ENCODE measurements around the gene CASD1. TPM values are rescaled to one million over a fixed set of nuclear protein-coding genes. Genes with fewer than 3 reads are reported as not detected.

CASD1 gene
- polyA plus RNA-seq, 1 experiment: 14.0 TPM

DNA sequence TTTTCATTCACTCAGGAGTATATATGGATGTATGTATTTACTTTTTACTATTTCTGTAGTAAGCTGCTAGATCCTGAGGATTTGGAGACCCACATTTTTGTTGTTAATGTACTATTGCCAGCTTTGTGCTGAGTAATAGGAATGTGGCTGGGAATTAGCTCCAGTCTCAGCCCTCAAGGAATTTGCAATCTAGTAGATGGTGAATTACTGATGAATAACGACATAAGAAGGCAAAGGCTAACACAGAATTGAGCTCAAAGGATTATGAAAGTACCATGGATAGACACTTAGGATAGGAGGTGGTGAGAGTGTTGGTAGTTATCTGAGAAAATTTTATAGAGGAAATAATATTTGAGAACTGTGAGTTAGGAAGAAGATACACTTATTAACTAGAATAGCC lies 19.9 kb downstream of the CASD1 start:
- TF ChIP-seq, protein P1, sequence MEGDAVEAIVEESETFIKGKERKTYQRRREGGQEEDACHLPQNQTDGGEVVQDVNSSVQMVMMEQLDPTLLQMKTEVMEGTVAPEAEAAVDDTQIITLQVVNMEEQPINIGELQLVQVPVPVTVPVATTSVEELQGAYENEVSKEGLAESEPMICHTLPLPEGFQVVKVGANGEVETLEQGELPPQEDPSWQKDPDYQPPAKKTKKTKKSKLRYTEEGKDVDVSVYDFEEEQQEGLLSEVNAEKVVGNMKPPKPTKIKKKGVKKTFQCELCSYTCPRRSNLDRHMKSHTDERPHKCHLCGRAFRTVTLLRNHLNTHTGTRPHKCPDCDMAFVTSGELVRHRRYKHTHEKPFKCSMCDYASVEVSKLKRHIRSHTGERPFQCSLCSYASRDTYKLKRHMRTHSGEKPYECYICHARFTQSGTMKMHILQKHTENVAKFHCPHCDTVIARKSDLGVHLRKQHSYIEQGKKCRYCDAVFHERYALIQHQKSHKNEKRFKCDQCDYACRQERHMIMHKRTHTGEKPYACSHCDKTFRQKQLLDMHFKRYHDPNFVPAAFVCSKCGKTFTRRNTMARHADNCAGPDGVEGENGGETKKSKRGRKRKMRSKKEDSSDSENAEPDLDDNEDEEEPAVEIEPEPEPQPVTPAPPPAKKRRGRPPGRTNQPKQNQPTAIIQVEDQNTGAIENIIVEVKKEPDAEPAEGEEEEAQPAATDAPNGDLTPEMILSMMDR (IDR thresholded peaks at IDR 0.05; ENCODE audit: low read depth, low read length): no peak
- POLR2A ChIA-PET: no interaction called here
- no peak overlapping the region for H3K4me3 ChIP-seq (ENCODE audit: low read depth, low read length)

DNA sequence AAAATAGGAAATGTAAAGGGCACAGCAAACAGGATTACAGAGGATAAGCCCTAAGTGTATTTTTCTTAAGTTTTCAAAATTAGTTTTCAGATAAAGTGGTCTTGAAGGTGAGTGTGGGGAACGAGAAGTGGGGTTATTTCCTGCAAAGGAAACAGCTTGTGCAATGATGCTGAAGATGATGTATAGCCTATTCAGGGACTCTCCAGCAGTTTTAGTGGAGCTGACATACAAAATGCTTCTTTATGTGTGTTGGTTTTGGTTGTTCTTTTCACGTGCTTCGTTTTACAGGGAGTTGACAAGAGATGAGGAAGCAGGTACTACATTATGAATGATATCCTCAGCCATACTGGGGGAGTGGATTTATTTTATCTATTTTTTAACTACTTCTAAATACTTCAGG lies 20.5 kb downstream of the CASD1 start:
- no peaks in the 10 kb centered on the region for H3K9me3 ChIP-seq (ENCODE audit: control insufficient read depth, insufficient read depth, low read length)
- no peak for DNase-seq (ENCODE audit: low read depth, low spot score)
- no peaks in the 10 kb centered on the region for H3K27me3 ChIP-seq (ENCODE audit: control insufficient read depth, insufficient read depth, low read length)
- POLR2A ChIA-PET: no interaction called here
- TF ChIP-seq, protein P1 (IDR thresholded peaks at IDR 0.05; ENCODE audit: low read depth, low read length): no peak
- no peak overlapping the region for H3K4me3 ChIP-seq (ENCODE audit: low read depth, low read length)
- no peak overlapping the region for H3K27ac ChIP-seq (ENCODE audit: low read depth, low read length)
- CTCF ChIA-PET: interaction anchor here (1.3 kb wide), 1 partner anchor 982 kb away, joined by 3 read pairs; no protein-coding TSS in a partner anchor

More for the DNA sequence above, 19.9 kb downstream of the CASD1 start:
- H3K9me3 ChIP-seq (ENCODE audit: control insufficient read depth, insufficient read depth, low read length): no peaks in the 10 kb centered on the region
- H3K27me3 ChIP-seq (ENCODE audit: control insufficient read depth, insufficient read depth, low read length): no peaks in the 10 kb centered on the region
- H3K27ac ChIP-seq (ENCODE audit: low read depth, low read length): no peak overlapping the region
- DNase-seq (ENCODE audit: low read depth, low spot score): no peak
- CTCF ChIA-PET: interaction anchor here (1.3 kb wide), 1 partner anchor 982 kb away, joined by 3 read pairs; no protein-coding TSS in a partner anchor

DNA sequence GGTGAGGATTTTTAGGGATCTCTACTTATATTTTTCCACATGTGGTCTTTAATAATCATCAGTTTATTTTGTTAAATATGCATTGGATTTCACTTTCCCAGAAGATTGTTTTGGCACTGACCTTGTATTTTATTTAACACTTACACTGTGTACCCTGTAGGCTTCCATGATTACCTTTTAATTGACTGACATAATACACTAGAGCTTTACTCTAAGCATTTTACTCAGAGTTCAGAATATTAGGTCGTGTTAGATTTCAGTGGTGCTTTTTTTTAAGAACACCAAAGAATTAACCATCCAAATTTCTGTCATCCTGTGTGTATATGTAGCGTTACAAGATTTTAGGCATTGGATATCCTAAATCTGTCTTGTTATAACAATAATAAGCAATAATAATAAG lies 23.1 kb downstream of the CASD1 start:
- H3K9me3 ChIP-seq (ENCODE audit: control insufficient read depth, insufficient read depth, low read length): no peaks in the 10 kb centered on the region
- ChIA-PET CTCF (no interaction called here), POLR2A (no interaction called here)
- no peak overlapping the region for H3K4me3 ChIP-seq (ENCODE audit: low read depth, low read length)
- no peaks in the 10 kb centered on the region for H3K27me3 ChIP-seq (ENCODE audit: control insufficient read depth, insufficient read depth, low read length)
- TF ChIP-seq, protein P1 (IDR thresholded peaks at IDR 0.05; ENCODE audit: low read depth, low read length): no peak
- no peak for DNase-seq (ENCODE audit: low read depth, low spot score)
- no peak overlapping the region for H3K27ac ChIP-seq (ENCODE audit: low read depth, low read length)

DNA sequence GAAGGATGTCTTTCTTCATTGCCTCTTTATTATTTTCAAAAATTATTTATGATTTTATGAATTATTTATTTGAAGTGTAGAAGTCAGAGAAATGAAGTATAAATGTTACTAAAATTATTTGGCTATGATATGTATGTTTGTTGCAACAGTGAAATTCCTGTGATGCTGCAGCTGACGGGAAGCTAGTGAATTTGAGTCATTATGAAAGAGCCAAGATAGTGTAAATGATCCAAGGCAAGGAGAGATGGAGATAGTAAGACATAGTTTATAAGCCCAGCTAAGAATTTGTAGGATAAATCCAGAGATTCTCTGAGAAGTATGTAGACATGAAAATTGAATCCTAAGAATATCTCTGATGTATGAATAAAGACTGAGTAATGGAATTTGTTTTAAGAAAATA lies 30.8 kb downstream of the CASD1 start:
- Histone ChIP-seq H3K27ac (ENCODE audit: low read depth, low read length) (no peak overlapping the region), H3K9me3 (ENCODE audit: control insufficient read depth, insufficient read depth, low read length) (no peaks in the 10 kb centered on the region), H3K27me3 (ENCODE audit: control insufficient read depth, insufficient read depth, low read length) (no peaks in the 10 kb centered on the region), H3K4me3 (ENCODE audit: low read depth, low read length) (no peak overlapping the region)
- DNase-seq (ENCODE audit: low read depth, low spot score): no peak
- TF ChIP-seq, protein P1 (IDR thresholded peaks at IDR 0.05; ENCODE audit: low read depth, low read length): no peak
- CTCF ChIA-PET: no interaction called here
- POLR2A ChIA-PET: no interaction called here

DNA sequence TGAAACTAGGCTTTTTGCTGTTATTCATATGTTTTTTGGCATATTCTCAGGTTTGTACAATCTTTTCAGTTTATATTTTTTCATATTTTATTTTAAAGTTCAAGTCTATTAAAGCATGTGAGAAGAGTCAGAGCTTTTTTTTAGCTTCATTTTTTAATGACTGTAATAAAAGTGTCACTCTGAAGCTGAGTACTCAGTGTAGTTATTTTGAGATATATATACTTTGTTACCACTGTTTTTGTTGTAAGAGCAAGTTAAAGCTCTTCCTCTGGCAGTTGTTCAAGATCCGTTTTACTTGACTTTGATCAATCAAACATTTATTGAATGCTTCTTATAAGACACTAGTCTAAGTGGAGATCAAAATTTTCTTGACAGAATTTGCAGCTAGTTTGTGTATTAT lies 37.5 kb downstream of the CASD1 start:
- POLR2A ChIA-PET: no interaction called here

More for the DNA sequence above, 37.5 kb downstream of the CASD1 start:
- no peak overlapping the region for H3K27ac ChIP-seq (ENCODE audit: low read depth, low read length)
- H3K9me3 ChIP-seq (ENCODE audit: control insufficient read depth, insufficient read depth, low read length): no peaks in the 10 kb centered on the region
- H3K4me3 ChIP-seq (ENCODE audit: low read depth, low read length): no peak overlapping the region
- no peak for DNase-seq (ENCODE audit: low read depth, low spot score)
- TF ChIP-seq, protein P1 (IDR thresholded peaks at IDR 0.05; ENCODE audit: low read depth, low read length): no peak
- no peaks in the 10 kb centered on the region for H3K27me3 ChIP-seq (ENCODE audit: control insufficient read depth, insufficient read depth, low read length)
- CTCF ChIA-PET: no interaction called here

All from AG04450 (cell line).